Adrenal gland (tissue), 5 donors: Measurements from ENCODE around the gene ADSS1.

Experiments used
- CTCF ChIP-seq, 6 experiments: fragments of 450-650 bp in 4 of 6; fragments of 200-600 bp in 2 of 6; sonication (generic) in 1 of 6; IDR thresholded peaks; 1 replicate in 5 of 6; 2 replicates in 1 of 6; pipeline versions ENCODE4 v1.5.1 to v1.8.0; 2016 to 2021; ENCODE audit warnings: antibody characterized with exemption in 6 of 6, mild to moderate bottlenecking in 2 of 6, moderate library complexity in 1 of 6
- POLR2A ChIP-seq, 2 donors: fragments of 450-650 bp; IDR thresholded peaks; one replicate each; pipeline ENCODE4 v1.6.1; 2017; ENCODE audit warnings: antibody characterized with exemption in 2 of 2, mild to moderate bottlenecking in 2 of 2, moderate library complexity in 1 of 2
- donor health status: DM: no; HTN: no; CAD: no.

DNA sequence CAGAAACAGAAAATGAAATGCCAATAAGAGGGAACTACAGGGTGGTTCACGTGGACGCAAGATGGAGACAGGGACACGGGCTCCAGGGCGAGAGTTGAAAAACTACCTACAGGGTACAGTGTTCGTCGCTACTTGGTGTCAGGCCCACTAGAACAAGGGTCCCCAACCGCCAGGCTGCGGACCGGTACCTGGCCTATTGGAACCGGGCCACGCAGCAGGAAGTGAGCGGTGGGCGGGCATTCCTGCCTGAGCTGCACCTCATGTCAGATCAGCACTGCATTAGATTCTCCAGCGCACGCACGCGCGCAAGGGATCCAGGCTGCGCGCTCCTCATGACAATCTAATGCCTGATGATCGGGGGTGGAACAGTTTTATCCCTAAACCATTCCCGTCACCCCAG lies 19.8 kb upstream of the ADSS1 start:
- TF ChIP-seq CTCF (IDR thresholded peaks at IDR 0.05) (no peak), POLR2A (IDR thresholded peaks at IDR 0.05) (no peak)
